ENCODE measurements around the gene SNTG2. TPM values are rescaled to one million over a fixed set of nuclear protein-coding genes. Genes with fewer than 3 reads are reported as not detected.

The SNTG2 gene
- total and polyA plus RNA-seq, 2 donors (not counting 3 experiments of a cell fraction or from before 2014, with no cell fraction given), result not detected

- Histone ChIP-seq H3K36me3 (ENCODE audit: control insufficient read depth in 2 of 2, extremely low read depth in 1 of 2, insufficient read depth in 2 of 2, low read length in 2 of 2) (no peaks in the 10 kb centered on the region), H2AFZ (ENCODE audit: low read depth, low read length) (no peak overlapping the region), H3K27ac (ENCODE audit: insufficient read depth, low read depth, low read length) (no peak overlapping the region), H3K9me1 (replicated peaks; ENCODE audit: control insufficient read depth, extremely low read depth, insufficient read depth, low read length) (no peaks in the 10 kb centered on the region), H3K79me2 (ENCODE audit: control insufficient read depth, insufficient read depth, low read length) (no peaks in the 10 kb centered on the region), H3K9ac (replicated peaks; ENCODE audit: extremely low read depth, insufficient read depth, low read length) (no peak overlapping the region), H3K9me3 (replicated peaks; ENCODE audit: control insufficient read depth, insufficient read depth, low read length) (peaks cover 4% of the 10 kb centered on the region), H3K4me2 (ENCODE audit: insufficient read depth, low read length) (no peak overlapping the region), H3K4me1 (ENCODE audit: control insufficient read depth, extremely low read depth, insufficient read depth, low read length) (no peaks in the 10 kb centered on the region), H3K27me3 (ENCODE audit: control insufficient read depth in 2 of 2, insufficient read depth in 2 of 2, low read length in 2 of 2) (no peaks in the 10 kb centered on the region), H4K20me1 (replicated peaks; ENCODE audit: control insufficient read depth, extremely low read depth, insufficient read depth, low read length) (no peaks in the 10 kb centered on the region), H3K4me3 (replicated peaks in 1 of 3; ENCODE audit: insufficient read depth in 1 of 3, low read depth in 1 of 3, low read length in 3 of 3) (no peak overlapping the region)
- POLR2A ChIA-PET, result no interaction called here
- FAIRE-seq (no peak), DNase-seq (ENCODE audit: low read depth, low spot score) (no peak)
- no TSS peak for BruUV-seq (replicated peaks)
- CTCF ChIA-PET, result no interaction called here
- intact Hi-C loops (cut with micrococcal nuclease), result no loop called here
- TF ChIP-seq FOS (IDR thresholded peaks at IDR 0.05; ENCODE audit: borderline replicate concordance, insufficient read depth, low read length), result no peak
- dilution Hi-C loops (cut with MboI; ENCODE audit: extremely low pct_ligation_motif_present, low sequenced_read_pairs), result no loop called here
Observed at GRCh38 chr2:1137913-1138391, 187.3 kb downstream of the SNTG2 start.

DNA sequence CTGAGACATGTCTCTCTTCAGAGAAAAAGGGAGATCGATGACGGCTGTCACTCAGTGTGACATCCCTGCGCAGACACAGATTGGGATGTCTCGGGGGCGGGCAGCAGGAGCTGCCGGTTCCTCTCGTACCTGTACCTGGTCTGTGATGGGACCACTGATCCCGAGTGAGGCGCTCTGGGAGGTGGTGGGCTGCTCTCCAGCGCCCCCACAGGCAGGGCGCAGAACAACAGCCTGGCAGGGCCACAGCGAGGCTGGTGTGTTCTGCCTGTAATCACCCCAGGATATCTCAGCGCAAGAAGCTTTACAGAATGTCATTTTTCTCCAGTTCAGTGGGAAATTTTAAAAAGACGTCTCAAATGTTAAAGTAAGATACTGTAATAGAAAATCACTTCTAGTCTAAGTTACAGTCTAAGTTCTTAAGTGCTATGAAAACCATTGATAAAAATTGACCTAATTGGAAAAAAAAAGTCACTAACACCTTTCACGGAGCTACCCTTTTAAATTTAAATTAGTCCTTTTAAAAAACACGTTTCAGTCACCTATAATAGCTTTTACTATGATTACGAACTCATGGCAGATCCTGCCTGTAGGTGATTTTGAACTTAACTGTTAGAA lies 189.8 kb downstream of the SNTG2 start:
- H3K9ac ChIP-seq (replicated peaks; ENCODE audit: extremely low read depth, insufficient read depth, low read length), result no peak overlapping the region
- intact Hi-C loops (cut with micrococcal nuclease) (no loop called here), dilution Hi-C loops (cut with MboI; ENCODE audit: extremely low pct_ligation_motif_present, low sequenced_read_pairs) (no loop called here)
- DNase-seq (ENCODE audit: low read depth, low spot score) (no peak), FAIRE-seq (no peak)
- H3K4me1 ChIP-seq (ENCODE audit: control insufficient read depth, extremely low read depth, insufficient read depth, low read length), result no peaks in the 10 kb centered on the region
- ChIA-PET CTCF (no interaction called here), POLR2A (no interaction called here)
- BruUV-seq (replicated peaks), result no TSS peak
- H3K27ac ChIP-seq (ENCODE audit: insufficient read depth, low read depth, low read length), result no peak overlapping the region
- H3K4me2 ChIP-seq (ENCODE audit: insufficient read depth, low read length), result no peak overlapping the region
- no peaks in the 10 kb centered on the region for H3K9me1 ChIP-seq (replicated peaks; ENCODE audit: control insufficient read depth, extremely low read depth, insufficient read depth, low read length)
- no peak overlapping the region for H3K4me3 ChIP-seq (replicated peaks in 1 of 3; ENCODE audit: insufficient read depth in 1 of 3, low read depth in 1 of 3, low read length in 3 of 3)
- no peak overlapping the region for H2AFZ ChIP-seq (ENCODE audit: low read depth, low read length)
- H3K36me3 ChIP-seq (ENCODE audit: control insufficient read depth in 2 of 2, extremely low read depth in 1 of 2, insufficient read depth in 2 of 2, low read length in 2 of 2), result no peaks in the 10 kb centered on the region
- H3K9me3 ChIP-seq (replicated peaks; ENCODE audit: control insufficient read depth, insufficient read depth, low read length), result peaks cover 4% of the 10 kb centered on the region
- H4K20me1 ChIP-seq (replicated peaks; ENCODE audit: control insufficient read depth, extremely low read depth, insufficient read depth, low read length), result no peaks in the 10 kb centered on the region
- TF ChIP-seq POLR2A (IDR thresholded peaks at IDR 0.05; ENCODE audit: low read depth, low read length), result no peak
- TF ChIP-seq CTCF (IDR thresholded peaks at IDR 0.05; ENCODE audit: extremely low read depth in 1 of 2, insufficient read depth in 1 of 2, low read depth in 1 of 2, low read length in 2 of 2), result peak; percentile 18 to 29
- no peak for TF ChIP-seq FOS (IDR thresholded peaks at IDR 0.05; ENCODE audit: borderline replicate concordance, insufficient read depth, low read length)
- TF ChIP-seq GATA2 (IDR thresholded peaks at IDR 0.05; ENCODE audit: insufficient read depth, insufficient read length, low read depth, low read length), result no peak
- no peaks in the 10 kb centered on the region for H3K79me2 ChIP-seq (ENCODE audit: control insufficient read depth, insufficient read depth, low read length)
- H3K27me3 ChIP-seq (ENCODE audit: control insufficient read depth in 2 of 2, insufficient read depth in 2 of 2, low read length in 2 of 2), result no peaks in the 10 kb centered on the region
